ENCODE measurements around the gene TRABD. TPM values are rescaled to one million over a fixed set of nuclear protein-coding genes. Genes with fewer than 3 reads are reported as not detected.
A peak's percentile ranks its signal among the peaks of the same experiment; 100 is the strongest.

Gene TRABD
- total and polyA plus RNA-seq, 2 donors from 2014 or later, result 34.2 to 56.3 TPM

GRCh38 chr22:50175921-50176849 is 9.5 kb upstream of the TRABD start:
- H3K27ac ChIP-seq (ENCODE audit: low read depth in 2 of 2, low read length in 2 of 2), result no peak overlapping the region
- FAIRE-seq (no peak), DNase-seq (peak in 1 of 5 donors; percentile 38)
- no peaks in the 10 kb centered on the region for H3K9me3 ChIP-seq (ENCODE audit: control insufficient read depth in 2 of 3, insufficient read depth in 1 of 3, low read length in 3 of 3)
- no peaks in the 10 kb centered on the region for H3K27me3 ChIP-seq (ENCODE audit: control insufficient read depth, insufficient read depth, low read length)
- no peak for TF ChIP-seq CTCF (IDR thresholded peaks at IDR 0.05; ENCODE audit: borderline replicate concordance, extremely low read depth, insufficient read depth)
- no peak overlapping the region for H3K4me3 ChIP-seq (ENCODE audit: low read length in 3 of 3)
- H3K4me1 ChIP-seq (ENCODE audit: control insufficient read depth in 2 of 3, insufficient read depth in 2 of 3, low read depth in 1 of 3, low read length in 3 of 3), result peaks cover 0 to 7% (median 0%) of the 10 kb centered on the region in 3 donors
- no peak overlapping the region for H3K9ac ChIP-seq (ENCODE audit: low read length in 3 of 3)
- H3K36me3 ChIP-seq (ENCODE audit: control insufficient read depth in 2 of 3, insufficient read depth in 3 of 3, low read length in 3 of 3), result no peaks in the 10 kb centered on the region
- intact Hi-C loops (cut with DNase I), result no loop called here

GRCh38 chr22:50176850-50177536 is 8.7 kb upstream of the TRABD start:
- Histone ChIP-seq H3K36me3 (ENCODE audit: control insufficient read depth in 2 of 3, insufficient read depth in 3 of 3, low read length in 3 of 3) (no peaks in the 10 kb centered on the region), H3K4me3 (ENCODE audit: low read length in 3 of 3) (no peak overlapping the region), H3K4me1 (ENCODE audit: control insufficient read depth in 2 of 3, insufficient read depth in 2 of 3, low read depth in 1 of 3, low read length in 3 of 3) (peaks cover 0 to 3% (median under 1%) of the 10 kb centered on the region in 3 donors), H3K27me3 (ENCODE audit: control insufficient read depth, insufficient read depth, low read length) (no peaks in the 10 kb centered on the region), H3K27ac (ENCODE audit: low read depth in 2 of 2, low read length in 2 of 2) (no peak overlapping the region), H3K9ac (ENCODE audit: low read length in 3 of 3) (no peak overlapping the region), H3K9me3 (ENCODE audit: control insufficient read depth in 2 of 3, insufficient read depth in 1 of 3, low read length in 3 of 3) (no peaks in the 10 kb centered on the region)
- no peak for TF ChIP-seq CTCF (IDR thresholded peaks at IDR 0.05; ENCODE audit: borderline replicate concordance, extremely low read depth, insufficient read depth)
- DNase-seq (peak in 2 of 5 donors; percentile 49 to 69), FAIRE-seq (no peak)
- intact Hi-C loops (cut with DNase I), result no loop called here

- intact Hi-C loops (cut with DNase I), result no loop called here
- FAIRE-seq (no peak), DNase-seq (peak in 2 of 5 donors; percentile 48 to 78)
- no peaks in the 10 kb centered on the region for H3K9me3 ChIP-seq (ENCODE audit: control insufficient read depth in 2 of 3, insufficient read depth in 1 of 3, low read length in 3 of 3)
- TF ChIP-seq CTCF (IDR thresholded peaks at IDR 0.05; ENCODE audit: borderline replicate concordance, extremely low read depth, insufficient read depth), result no peak
- no peak overlapping the region for H3K9ac ChIP-seq (ENCODE audit: low read length in 3 of 3)
- no peaks in the 10 kb centered on the region for H3K36me3 ChIP-seq (ENCODE audit: control insufficient read depth in 2 of 3, insufficient read depth in 3 of 3, low read length in 3 of 3)
- H3K4me1 ChIP-seq (ENCODE audit: control insufficient read depth in 2 of 3, insufficient read depth in 2 of 3, low read depth in 1 of 3, low read length in 3 of 3), result peaks cover 0 to 9% (median 3%) of the 10 kb centered on the region in 3 donors
- no peak overlapping the region for H3K27ac ChIP-seq (ENCODE audit: low read depth in 2 of 2, low read length in 2 of 2)
- no peak overlapping the region for H3K4me3 ChIP-seq (ENCODE audit: low read length in 3 of 3)
- no peaks in the 10 kb centered on the region for H3K27me3 ChIP-seq (ENCODE audit: control insufficient read depth, insufficient read depth, low read length)
Measured at GRCh38 chr22:50177537-50178470, 7.9 kb upstream of the TRABD start.

All from kidney (tissue), 14 donors.